SK-N-SH treated with all-trans-retinoic acid at 6 μM for 48 hours (cell line): ENCODE data around the gene VAT1L.

Source experiments
- ATAC-seq: fragments of 200-7000 bp; cut with Tn5 transposase; 3 replicates; pipeline ENCODE4 v1.9.1; 2020; ENCODE audit warnings: mild to moderate bottlenecking, moderate library complexity
- ARNTL ChIP-seq: fragments of 450-650 bp; formaldehyde crosslinking; IDR thresholded peaks from 2 replicates; pipeline ENCODE4 v1.5.0; 2020; ENCODE audit warnings: low read depth, mild to moderate bottlenecking, moderate library complexity, borderline replicate concordance
- BACH2 ChIP-seq: fragments of 250-450 bp; sonication (Bioruptor Pico); IDR thresholded peaks from 2 replicates; pipeline ENCODE4 v1.9.0; 2021; ENCODE audit warnings: mild to moderate bottlenecking, borderline replicate concordance
- CREB5 ChIP-seq: fragments of 250-450 bp; sonication (Bioruptor Pico); IDR thresholded peaks from 2 replicates; pipeline ENCODE4 v1.5.1; 2020; ENCODE audit warnings: low read depth, mild to moderate bottlenecking, moderate library complexity
- CSDC2 ChIP-seq: fragments of 250-450 bp; sonication (Bioruptor Pico); IDR thresholded peaks from 2 replicates; pipeline ENCODE4 v1.5.0; 2020; ENCODE audit warnings: mild to moderate bottlenecking, moderate library complexity
- CSRNP3 ChIP-seq: fragments of 250-450 bp; sonication (Bioruptor Pico); IDR thresholded peaks from 2 replicates; pipeline ENCODE4 v1.5.1; 2021; ENCODE audit warnings: mild to moderate bottlenecking, moderate library complexity
- ESRRG ChIP-seq: fragments of 250-450 bp; sonication (Bioruptor Pico); IDR thresholded peaks from 2 replicates; pipeline ENCODE4 v1.6.1; 2021; ENCODE audit warnings: mild to moderate bottlenecking
- GLIS3 ChIP-seq: fragments of 250-450 bp; sonication (Bioruptor Pico); IDR thresholded peaks from 2 replicates; pipeline ENCODE4 v1.5.0; 2020; ENCODE audit warnings: mild to moderate bottlenecking, moderate library complexity
- ISL1 ChIP-seq: fragments of 250-450 bp; sonication (Bioruptor Pico); IDR thresholded peaks from 2 replicates; pipeline ENCODE4 v2.1.2; 2022; ENCODE audit warnings: mild to moderate bottlenecking, moderate library complexity
- OSR1 ChIP-seq: fragments of 250-450 bp; sonication (Bioruptor Pico); IDR thresholded peaks from 2 replicates; pipeline ENCODE4 v1.8.0; 2022; ENCODE audit warnings: moderate library complexity, mild to moderate bottlenecking, inconsistent platforms
- PATZ1 ChIP-seq: fragments of 250-450 bp; sonication (Bioruptor Pico); IDR thresholded peaks from 2 replicates; pipeline ENCODE4 v1.8.0; 2020; ENCODE audit warnings: mild to moderate bottlenecking, moderate library complexity, borderline replicate concordance
- POU6F1 ChIP-seq: fragments of 250-450 bp; sonication (Bioruptor Pico); IDR thresholded peaks from 2 replicates; pipeline ENCODE4 v1.8.0; 2021; ENCODE audit warnings: low read depth, mild to moderate bottlenecking, moderate library complexity, borderline replicate concordance
- PPARA ChIP-seq: fragments of 250-450 bp; sonication (Bioruptor Pico); IDR thresholded peaks from 2 replicates; pipeline ENCODE4 v1.5.0; 2020; ENCODE audit warnings: mild to moderate bottlenecking, borderline replicate concordance
- RARB ChIP-seq: fragments of 250-450 bp; sonication (Bioruptor Pico); IDR thresholded peaks from 2 replicates; pipeline ENCODE4 v1.8.0; 2021; ENCODE audit warnings: mild to moderate bottlenecking, moderate library complexity
- SNAI2 ChIP-seq: fragments of 250-450 bp; sonication (Bioruptor Pico); IDR thresholded peaks from 2 replicates; pipeline ENCODE4 v1.5.0; 2020; ENCODE audit warnings: mild to moderate bottlenecking, moderate library complexity
- TCF4 ChIP-seq: fragments of 250-450 bp; sonication (Bioruptor Pico); IDR thresholded peaks from 2 replicates; pipeline ENCODE4 v1.8.0; 2021; ENCODE audit warnings: mild to moderate bottlenecking, moderate library complexity, borderline replicate concordance
- TOX ChIP-seq: fragments of 250-450 bp; sonication (Bioruptor Pico); IDR thresholded peaks from 2 replicates; pipeline ENCODE4 v1.8.0; 2021; ENCODE audit warnings: mild to moderate bottlenecking, moderate library complexity, borderline replicate concordance
- TSHZ2 ChIP-seq: fragments of 250-450 bp; sonication (Bioruptor Pico); IDR thresholded peaks from 2 replicates; pipeline ENCODE4 v1.5.0; 2020; ENCODE audit warnings: mild to moderate bottlenecking, moderate library complexity
- ZC3H10 ChIP-seq: fragments of 250-450 bp; sonication (Bioruptor Pico); IDR thresholded peaks from 2 replicates; pipeline ENCODE4 v1.5.1; 2021; ENCODE audit warnings: mild to moderate bottlenecking, moderate library complexity
- ZFP3 ChIP-seq: fragments of 250-450 bp; sonication (Bioruptor Pico); IDR thresholded peaks from 2 replicates; pipeline ENCODE4 v1.5.0; 2020; ENCODE audit warnings: mild to moderate bottlenecking, moderate library complexity
- ZFP30 ChIP-seq: fragments of 450-650 bp; formaldehyde crosslinking; IDR thresholded peaks from 2 replicates; pipeline ENCODE4 v1.5.0; 2022; ENCODE audit warnings: mild to moderate bottlenecking, moderate library complexity
- ZNF565 ChIP-seq: fragments of 450-650 bp; formaldehyde crosslinking; conservative IDR thresholded peaks from 2 replicates; pipeline ENCODE4 v1.5.0; 2020; ENCODE audit warnings: low read depth, mild to moderate bottlenecking, moderate library complexity
- ZNF70 ChIP-seq: fragments of 450-650 bp; formaldehyde crosslinking; IDR thresholded peaks from 2 replicates; pipeline ENCODE4 v1.5.0; 2020; ENCODE audit warnings: mild to moderate bottlenecking, moderate library complexity
- ZNF8 ChIP-seq: fragments of 450-650 bp; formaldehyde crosslinking; IDR thresholded peaks from 2 replicates; pipeline ENCODE4 v1.5.0; 2020; ENCODE audit warnings: mild to moderate bottlenecking, moderate library complexity

The VAT1L gene

GRCh38 chr16:77972062-77972392 lies 183.7 kb downstream of the VAT1L start (continued):
- no peak for TF ChIP-seq CREB5 (CRISPR knock-in tag)
- no peak for TF ChIP-seq RARB
- TF ChIP-seq ZNF8 (CRISPR knock-in tag) = no peak

- TF ChIP-seq TCF4 = no peak
- TF ChIP-seq ZNF8 (CRISPR knock-in tag) = no peak
- TF ChIP-seq ZNF565 = no peak
- TF ChIP-seq ARNTL (CRISPR knock-in tag) = no peak
- TF ChIP-seq ISL1 (CRISPR knock-in tag) = no peak
- no peak for TF ChIP-seq PATZ1 (CRISPR knock-in tag)
- TF ChIP-seq ZNF70 (CRISPR knock-in tag) = no peak
- no peak for TF ChIP-seq BACH2 (CRISPR knock-in tag)
- TF ChIP-seq CREB5 (CRISPR knock-in tag) = no peak
- no peak for TF ChIP-seq TOX (CRISPR knock-in tag)
- TF ChIP-seq ZFP30 (CRISPR knock-in tag) = no peak
- no peak for TF ChIP-seq ESRRG (CRISPR knock-in tag)
- no peak for TF ChIP-seq SNAI2 (CRISPR knock-in tag)
- ATAC-seq = no peak
These were observed 186.5 kb downstream of the VAT1L start for GRCh38 chr16:77974883-77975282.

- TF ChIP-seq OSR1 (CRISPR knock-in tag) (no peak), CSDC2 (CRISPR knock-in tag) (no peak), TCF4 (no peak), PPARA (CRISPR knock-in tag) (no peak), ISL1 (CRISPR knock-in tag) (no peak), PATZ1 (CRISPR knock-in tag) (no peak), ZFP30 (CRISPR knock-in tag) (no peak), TOX (CRISPR knock-in tag) (no peak), TSHZ2 (CRISPR knock-in tag) (no peak), SNAI2 (CRISPR knock-in tag) (no peak), GLIS3 (no peak), ZNF8 (CRISPR knock-in tag) (no peak), POU6F1 (no peak), ZFP3 (CRISPR knock-in tag) (no peak), ZNF70 (CRISPR knock-in tag) (no peak), ZC3H10 (CRISPR knock-in tag) (no peak), BACH2 (CRISPR knock-in tag) (no peak), RARB (no peak), CSRNP3 (no peak)
- ATAC-seq = no peak
These were observed 187.6 kb downstream of the VAT1L start for GRCh38 chr16:77975942-77976341.
